ENCODE data around the gene OCA2. TPM values are rescaled to one million over a fixed set of nuclear protein-coding genes. Genes with fewer than 3 reads are reported as not detected.

OCA2 gene
- total RNA-seq, 2 donors from 2014 or later, result not detected

DNA sequence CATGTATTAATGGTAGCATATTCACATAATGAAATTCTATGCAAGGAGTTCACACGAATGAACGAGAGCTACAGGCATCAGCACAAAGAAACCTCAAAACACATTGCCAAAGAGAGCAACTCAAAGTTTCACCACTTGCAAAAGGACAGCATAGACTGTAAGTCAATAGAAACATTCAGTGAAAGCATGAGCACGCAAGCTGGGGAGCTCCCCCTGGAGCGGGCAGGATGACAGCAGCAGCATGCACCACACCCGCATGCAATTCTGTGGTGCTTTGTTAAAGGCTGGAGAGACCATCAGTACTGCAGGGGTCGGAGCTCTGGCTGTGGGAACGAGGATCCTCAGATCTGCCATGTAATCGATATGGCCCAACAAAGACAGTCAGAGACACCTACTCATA, 18.7 kb downstream of the OCA2 start:
- Histone ChIP-seq H3K4me3 (no peak overlapping the region), H3K9me3 (no peaks in the 10 kb centered on the region), H3K4me1 (no peaks in the 10 kb centered on the region), H3K36me3 (replicated peaks in 1 of 2; ENCODE audit: insufficient read depth in 1 of 2, low read depth in 2 of 2) (no peaks in the 10 kb centered on the region), H3K27me3 (no peaks in the 10 kb centered on the region), H3K27ac (no peak overlapping the region)
- DNase-seq, result no peak
- ATAC-seq, result no peak
- TF ChIP-seq POLR2A (IDR thresholded peaks at IDR 0.05), result no peak
- TF ChIP-seq, protein P1, sequence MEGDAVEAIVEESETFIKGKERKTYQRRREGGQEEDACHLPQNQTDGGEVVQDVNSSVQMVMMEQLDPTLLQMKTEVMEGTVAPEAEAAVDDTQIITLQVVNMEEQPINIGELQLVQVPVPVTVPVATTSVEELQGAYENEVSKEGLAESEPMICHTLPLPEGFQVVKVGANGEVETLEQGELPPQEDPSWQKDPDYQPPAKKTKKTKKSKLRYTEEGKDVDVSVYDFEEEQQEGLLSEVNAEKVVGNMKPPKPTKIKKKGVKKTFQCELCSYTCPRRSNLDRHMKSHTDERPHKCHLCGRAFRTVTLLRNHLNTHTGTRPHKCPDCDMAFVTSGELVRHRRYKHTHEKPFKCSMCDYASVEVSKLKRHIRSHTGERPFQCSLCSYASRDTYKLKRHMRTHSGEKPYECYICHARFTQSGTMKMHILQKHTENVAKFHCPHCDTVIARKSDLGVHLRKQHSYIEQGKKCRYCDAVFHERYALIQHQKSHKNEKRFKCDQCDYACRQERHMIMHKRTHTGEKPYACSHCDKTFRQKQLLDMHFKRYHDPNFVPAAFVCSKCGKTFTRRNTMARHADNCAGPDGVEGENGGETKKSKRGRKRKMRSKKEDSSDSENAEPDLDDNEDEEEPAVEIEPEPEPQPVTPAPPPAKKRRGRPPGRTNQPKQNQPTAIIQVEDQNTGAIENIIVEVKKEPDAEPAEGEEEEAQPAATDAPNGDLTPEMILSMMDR (IDR thresholded peaks at IDR 0.05), result no peak
- WGBS, 2 donors, result 71 to 72% methylated on average over 8 of the region's 8 CpGs
- intact Hi-C loops (cut with DNase I), result no loop called here

DNA sequence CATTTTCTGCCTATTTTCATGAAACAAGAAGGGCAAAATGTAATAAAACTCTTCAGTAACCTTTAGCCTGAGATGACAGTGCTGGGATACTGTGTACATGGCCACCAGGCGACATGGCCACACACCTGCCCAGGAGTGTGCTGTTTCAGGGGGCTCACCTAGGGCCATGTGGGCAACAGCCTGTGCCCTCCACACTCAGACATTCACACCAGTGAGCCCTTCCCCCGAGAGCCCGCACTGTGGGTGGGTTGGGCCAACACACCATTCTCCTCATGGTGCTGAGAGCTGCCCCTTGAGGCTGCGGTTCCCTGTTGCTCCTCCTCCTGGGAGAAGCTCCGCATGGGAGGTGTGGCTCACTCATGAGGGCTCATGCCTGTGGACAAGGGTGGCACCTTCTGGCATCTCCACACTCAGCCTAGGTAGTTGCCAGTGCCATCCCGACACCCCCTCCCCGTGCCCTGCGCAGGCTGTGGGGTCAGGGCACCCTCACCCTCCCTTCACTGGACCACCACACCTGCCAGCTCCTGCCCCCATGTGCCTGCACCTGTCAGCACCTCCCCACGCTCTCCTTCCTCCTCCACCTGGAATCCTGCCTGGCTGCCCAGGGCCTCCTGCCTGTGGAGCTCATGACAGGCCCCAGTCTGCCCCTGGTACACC, 19.7 kb downstream of the OCA2 start:
- no peaks in the 10 kb centered on the region for H3K9me3 ChIP-seq
- no peak overlapping the region for H3K27ac ChIP-seq
- H3K36me3 ChIP-seq (replicated peaks in 1 of 2; ENCODE audit: insufficient read depth in 1 of 2, low read depth in 2 of 2), result no peaks in the 10 kb centered on the region
- H3K4me3 ChIP-seq, result no peak overlapping the region
- intact Hi-C loops (cut with DNase I), result no loop called here
- H3K4me1 ChIP-seq, result no peaks in the 10 kb centered on the region
- ATAC-seq (no peak), DNase-seq (no peak)
- TF ChIP-seq, protein P1 (IDR thresholded peaks at IDR 0.05), result no peak
- TF ChIP-seq POLR2A (IDR thresholded peaks at IDR 0.05), result no peak
- H3K27me3 ChIP-seq, result no peaks in the 10 kb centered on the region
- 82 to 93% methylated on average over 9 of the region's 9 CpGs for WGBS, 2 donors

DNA sequence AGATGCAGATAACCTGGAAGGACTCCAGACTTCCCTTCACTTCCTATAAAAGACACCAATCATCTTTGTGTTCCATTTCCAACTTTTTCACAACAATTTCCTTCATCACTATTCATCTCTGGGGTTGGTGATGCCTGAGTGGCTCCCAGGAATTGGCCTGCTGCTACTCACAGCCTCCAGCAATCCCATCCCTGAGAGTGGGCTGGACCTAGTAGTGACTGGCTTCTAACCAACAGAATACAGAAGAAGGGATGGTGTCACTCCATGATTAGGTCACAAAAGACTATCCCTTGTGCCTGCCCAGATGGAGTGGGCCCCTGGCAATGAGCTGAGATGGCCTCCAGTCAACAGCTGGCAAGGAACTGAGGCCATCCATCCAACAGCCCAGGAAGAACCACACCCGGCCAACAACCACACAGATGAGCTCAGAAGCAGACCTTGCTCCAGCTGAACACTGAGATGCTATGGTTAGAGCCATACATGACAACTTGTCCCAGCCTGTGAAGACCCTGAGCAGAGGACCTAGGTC, 20.9 kb downstream of the OCA2 start:
- Histone ChIP-seq H3K4me1 (no peaks in the 10 kb centered on the region), H3K4me3 (no peak overlapping the region), H3K27ac (no peak overlapping the region), H3K36me3 (replicated peaks in 1 of 2; ENCODE audit: insufficient read depth in 1 of 2, low read depth in 2 of 2) (no peaks in the 10 kb centered on the region), H3K9me3 (no peaks in the 10 kb centered on the region), H3K27me3 (no peaks in the 10 kb centered on the region)
- TF ChIP-seq, protein P1 (IDR thresholded peaks at IDR 0.05), result no peak
- no peak for TF ChIP-seq POLR2A (IDR thresholded peaks at IDR 0.05)
- intact Hi-C loops (cut with DNase I), result no loop called here
- DNase-seq (no peak), ATAC-seq (no peak)
- WGBS, 2 donors, result 75% methylated on average over 1 of the region's 1 CpG; no CpG with 5 or more reads in 1 of the 2 donors

DNA sequence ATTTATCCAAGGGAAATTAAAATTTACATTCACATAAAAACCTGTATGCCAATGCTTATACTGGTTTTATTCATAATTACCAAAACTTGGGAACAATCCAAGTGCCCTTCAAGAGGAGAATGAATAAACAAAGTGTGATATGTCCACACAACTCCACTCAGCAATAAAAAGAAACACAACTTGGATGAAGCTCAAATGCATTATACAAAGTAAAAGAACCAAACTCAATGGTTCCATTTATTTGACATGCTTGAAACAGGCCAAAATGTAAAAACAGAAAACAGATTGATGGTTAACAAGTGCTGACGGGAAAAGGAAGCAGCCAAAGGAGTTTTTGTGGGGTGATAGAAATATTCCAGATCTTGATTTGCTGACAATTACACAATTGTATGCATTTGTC, 23.5 kb downstream of the OCA2 start:
- 46 to 56% methylated on average over 1 of the region's 1 CpG for WGBS, 2 donors

More for the DNA sequence above, 23.5 kb downstream of the OCA2 start:
- intact Hi-C loops (cut with DNase I), result no loop called here
- H3K36me3 ChIP-seq (replicated peaks in 1 of 2; ENCODE audit: insufficient read depth in 1 of 2, low read depth in 2 of 2), result no peaks in the 10 kb centered on the region
- no peaks in the 10 kb centered on the region for H3K27me3 ChIP-seq
- ATAC-seq (no peak), DNase-seq (no peak)
- TF ChIP-seq, protein P1 (IDR thresholded peaks at IDR 0.05), result no peak
- no peak for TF ChIP-seq POLR2A (IDR thresholded peaks at IDR 0.05)
- H3K27ac ChIP-seq, result no peak overlapping the region
- H3K4me3 ChIP-seq, result no peak overlapping the region
- H3K4me1 ChIP-seq, result no peaks in the 10 kb centered on the region
- no peaks in the 10 kb centered on the region for H3K9me3 ChIP-seq
